Pancreas (tissue), 10 donors: ENCODE data around the gene POLRMT. TPM values are rescaled to one million over a fixed set of nuclear protein-coding genes. Genes with fewer than 3 reads are reported as not detected.

Experiments used
- ATAC-seq, 4 donors: fragments of 200-7000 bp; cut with Tn5 transposase; one replicate each; pipeline versions ENCODE4 v1.8.0 to v1.9.1; 2020; ENCODE audit warnings: mild to moderate bottlenecking in 4 of 4, moderate library complexity in 4 of 4
- DNase-seq, 6 donors: peaks; one replicate each; pipeline ENCODE4 v3.0.0-alpha.2; 2020
- FAIRE-seq: peaks from 2 replicates; lab custom pipeline; 2012; peaks lifted over from hg19 to GRCh38; lab: Jason Lieb, UNC
- H3K27ac ChIP-seq, 4 donors: fragments of 200-600 bp; sonication (generic); 1 replicate in 3 of 4; 2 replicates in 1 of 4; pipeline versions ENCODE4 v1.5.0 to v1.8.0; 2020
- H3K27me3 ChIP-seq, 4 donors: fragments of 200-600 bp; one replicate each; pipeline ENCODE4 v1.8.0; 2021
- H3K36me3 ChIP-seq, 3 donors: fragments of 200-600 bp; sonication (generic) in 1 of 3; one replicate each; pipeline versions ENCODE4 v1.5.0 to v1.8.0; 2020 to 2021
- H3K4me1 ChIP-seq, 3 donors: fragments of 200-600 bp; one replicate each; pipeline ENCODE4 v1.8.0; 2021
- H3K4me3 ChIP-seq, 4 donors: fragments of 200-600 bp; sonication (generic) in 2 of 4; one replicate each; pipeline versions ENCODE4 v1.5.0 to v1.8.0; 2020 to 2021
- H3K9me3 ChIP-seq, 4 donors: fragments of 200-600 bp; one replicate each; pipeline ENCODE4 v1.8.0; 2021
- CTCF ChIP-seq, 4 donors: fragments of 200-600 bp; sonication (generic) in 3 of 4; IDR thresholded peaks; one replicate each; pipeline versions ENCODE4 v1.5.0 to v1.8.0; 2021; ENCODE audit warnings: antibody characterized with exemption in 4 of 4
- WGBS, 2 donors: extraction: QIAGEN DNeasy Blood & Tissue Kit; methylation state at CpG; one replicate each; pipeline ENCODE4 v1.1.7; 2013; 5-methylcytosine and 5-hydroxymethylcytosine counted together
- intact Hi-C, 3 donors: fragments of 100-400 bp; cut with DNase I; formaldehyde crosslinking; loops; one replicate each; pipeline versions ENCODE4 v1.11.1 to v1.14.2; 2022
- polyA plus RNA-seq, 2 donors: library from polyadenylated mRNA; stranded (reverse); fragments of 200-250 nt; gene quantifications; one replicate each; pipeline ENCODE4 v1.2.3, GENCODE V29; 2013
- total RNA-seq, 6 donors: library from RNA; stranded (reverse); fragmentation: NEBNext Ultra II Directional in 4 of 6; extraction: Animal tissue kit (Norgen Biotek cat#: 25700) in 4 of 6; gene quantifications; one replicate each; pipeline versions ENCODE4 v1.2.1 to v1.2.4, GENCODE V29; 2021 to 2023
- donor health status: healthy with polysubstance abuse.
- donor health status: DM: no; HTN: no; CAD: no; lungs with moderate emphysema.
- donor health status: DM: no; HTN: no; CAD: no.
- donor health status: control.
- donor health status: control.
- donor health status: Bipolar disorder and iron deficiency.
- donor health status: DM: yes; HTN: yes; CAD: no.
- donor health status: DM: no; HTN: no; CAD: no.
- donor health status: DM: no; HTN: no; CAD: no.
- donor health status: DM: yes; HTN: yes; CAD: no.

POLRMT gene
- total and polyA plus RNA-seq, 8 donors: 19.3 to 101 (median 28.1) TPM

- Histone ChIP-seq H3K4me1 (no peaks in the 10 kb centered on the region), H3K27ac (no peak overlapping the region), H3K9me3 (no peaks in the 10 kb centered on the region), H3K27me3 (no peaks in the 10 kb centered on the region), H3K36me3 (peaks cover 2 to 22% (median 12%) of the 10 kb centered on the region in 3 donors), H3K4me3 (no peak overlapping the region)
- DNase-seq (peak in 1 of 6 donors; percentile 60), FAIRE-seq (no peak), ATAC-seq (no peak)
- intact Hi-C loops: no loop called here
- TF ChIP-seq CTCF (IDR thresholded peaks at IDR 0.05): no peak
- 92 to 96% methylated on average over 18 to 19 of the region's 19 CpGs for WGBS, 2 donors
Measured at GRCh38 chr19:618247-618619, 15.1 kb downstream of the POLRMT start.

- no peak overlapping the region for H3K27ac ChIP-seq
- peak in 1 of 6 donors; percentile 50 for DNase-seq
- no peak for FAIRE-seq
- H3K9me3 ChIP-seq: no peaks in the 10 kb centered on the region
- H3K36me3 ChIP-seq: peaks cover 2 to 22% (median 12%) of the 10 kb centered on the region in 3 donors
- ATAC-seq: no peak
- intact Hi-C loops: no loop called here
- no peak overlapping the region for H3K4me3 ChIP-seq
- TF ChIP-seq CTCF (IDR thresholded peaks at IDR 0.05): no peak
- H3K27me3 ChIP-seq: no peaks in the 10 kb centered on the region
- H3K4me1 ChIP-seq: no peaks in the 10 kb centered on the region
- WGBS, 2 donors: 93 to 95% methylated on average over 24 to 29 of the region's 29 CpGs
Measured at GRCh38 chr19:617551-618246, 15.6 kb downstream of the POLRMT start.

- WGBS, 2 donors: 89 to 91% methylated on average over 51 to 58 of the region's 58 CpGs
- ATAC-seq: peak in 1 of 4 donors; percentile 8
- peaks cover 2 to 22% (median 7%) of the 10 kb centered on the region in 3 donors for H3K36me3 ChIP-seq
- no peaks in the 10 kb centered on the region for H3K27me3 ChIP-seq
- H3K4me1 ChIP-seq: no peaks in the 10 kb centered on the region
- DNase-seq: peak in 1 of 6 donors; percentile 71
- H3K9me3 ChIP-seq: no peaks in the 10 kb centered on the region
- no peak overlapping the region for H3K4me3 ChIP-seq
- no peak for TF ChIP-seq CTCF (IDR thresholded peaks at IDR 0.05)
- no peak overlapping the region for H3K27ac ChIP-seq
- no peak for FAIRE-seq
- intact Hi-C loops: no loop called here
Measured at GRCh38 chr19:616747-617526, 16.4 kb downstream of the POLRMT start.

- TF ChIP-seq CTCF (IDR thresholded peaks at IDR 0.05): no peak
- Histone ChIP-seq H3K4me1 (no peaks in the 10 kb centered on the region), H3K27ac (no peak overlapping the region), H3K36me3 (peaks cover 2 to 22% (median 7%) of the 10 kb centered on the region in 3 donors), H3K27me3 (no peaks in the 10 kb centered on the region), H3K9me3 (no peaks in the 10 kb centered on the region), H3K4me3 (no peak overlapping the region)
- DNase-seq (peak in 1 of 6 donors; percentile 49), FAIRE-seq (no peak), ATAC-seq (no peak)
- intact Hi-C loops: no loop called here
- 18 to 22% methylated on average over 23 to 94 of the region's 97 CpGs for WGBS, 2 donors
Measured at GRCh38 chr19:616062-616700, 17.2 kb downstream of the POLRMT start.
